Camera-type eye (tissue), 1 donor: ENCODE results near the gene RAB40AL. TPM values are rescaled to one million over a fixed set of nuclear protein-coding genes. Genes with fewer than 3 reads are reported as not detected.

Experiments used
- total RNA-seq: library from RNA; depleted of rRNA; stranded (reverse); fragments of >200 nt; gene quantifications from one replicate; pipeline ENCODE4 v1.2.3, GENCODE V29; 2014

Gene RAB40AL
- 2.1 TPM for total RNA-seq

GRCh38 chrX:102936972-102937371 lies at the start of gene RAB40AL:
Gene RAB40AL (plus strand): TSS chrX:102937272. CDS start chrX:102937319, 47 bp downstream.

Other genes with a start within 250 kb of the RAB40AL start
- 78.6 TPM for gene GPRASP2, start 224.8 kb upstream of the RAB40AL start, total RNA-seq
- gene GPRASP3, start 216.5 kb upstream of the RAB40AL start, total RNA-seq, result 24.7 TPM
- 94.6 TPM for gene BEX1, start 126.9 kb downstream of the RAB40AL start, total RNA-seq
- not detected for gene NXF3, start 155.9 kb downstream of the RAB40AL start, total RNA-seq